ENCODE measurements around the gene HSBP1L1.
"Not testable (repeated sequence)": the region's sequence is repeated elsewhere in the genome, so short reads cannot be mapped to it uniquely, and the experiment has no call there.

HSBP1L1 gene

DNA sequence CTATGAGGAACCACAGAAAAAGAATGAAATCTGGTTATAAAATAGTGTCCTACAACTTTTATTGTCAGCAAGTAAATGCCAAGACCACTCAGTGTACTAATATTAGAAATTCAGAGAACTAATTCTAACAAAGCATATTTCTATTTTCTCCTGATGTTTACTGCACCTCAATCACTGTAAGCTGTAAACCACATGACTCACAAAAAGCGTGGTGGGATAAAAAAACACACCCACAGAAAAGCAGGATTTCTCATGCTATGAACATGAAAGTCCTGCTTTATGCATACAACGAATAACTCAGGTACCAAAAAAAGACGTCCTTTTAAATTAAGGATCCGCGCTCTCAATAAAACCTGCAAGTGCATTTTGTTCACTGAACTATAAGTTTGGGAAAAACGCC is 23.1 kb downstream of the HSBP1L1 start:
- peak in 1 of 2 donors; percentile 7 for DNase-seq

DNA sequence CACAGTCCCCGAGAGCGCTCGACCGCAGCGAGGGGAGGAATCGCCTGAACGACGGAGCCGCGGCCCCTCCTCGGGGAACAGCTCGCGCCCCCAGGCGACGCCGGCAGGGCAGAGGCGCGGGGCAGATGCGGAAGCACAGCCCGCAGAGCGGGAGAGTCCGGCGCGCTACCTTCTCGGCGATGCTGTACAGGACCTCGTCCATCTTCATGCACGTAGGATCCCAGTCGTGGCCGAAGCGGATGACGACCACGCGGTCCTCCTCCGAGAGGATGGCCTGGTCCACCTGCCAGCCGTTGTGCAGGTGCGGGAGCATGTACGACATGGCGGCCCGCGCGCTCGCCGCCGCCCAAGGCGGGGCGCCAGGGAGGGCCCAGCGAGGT is 23.6 kb downstream of the HSBP1L1 start:
- DNase-seq: peak; percentile 56 to 65

DNA sequence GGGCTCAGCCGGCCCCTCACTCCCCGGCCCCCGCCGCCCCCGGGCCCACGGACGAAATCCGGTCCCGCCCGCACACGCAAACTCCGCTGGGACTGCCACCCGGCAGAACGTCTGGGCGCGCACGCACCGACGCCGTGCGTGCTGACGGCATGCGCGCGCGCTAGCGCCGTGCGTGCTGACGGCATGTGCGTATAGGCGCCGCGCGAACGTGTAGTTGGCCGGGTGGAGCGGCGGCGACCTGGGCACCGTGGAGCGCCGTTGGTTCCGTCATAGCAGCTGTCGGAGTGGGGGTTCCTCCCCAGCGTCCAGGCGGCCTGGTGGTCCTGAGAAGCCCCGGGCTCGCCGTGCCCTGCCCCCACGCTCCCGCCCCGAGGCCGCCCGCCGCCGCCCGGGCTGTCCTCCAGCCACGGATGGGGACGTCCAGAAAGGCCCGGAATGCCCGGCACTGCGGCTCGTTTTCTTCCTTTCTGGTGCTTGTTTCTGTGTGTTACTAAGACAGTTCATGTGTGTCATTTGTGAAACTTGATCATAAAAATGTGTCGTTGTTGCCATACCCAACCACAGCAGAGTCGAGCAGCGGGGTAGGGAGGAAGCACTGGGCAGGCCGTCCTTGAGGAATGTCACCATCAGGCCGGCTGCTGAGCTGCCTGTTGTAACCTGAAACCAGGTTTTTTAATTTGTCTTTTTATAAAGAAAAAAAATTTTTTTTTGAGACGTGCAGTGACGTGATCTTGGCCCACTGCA is 24.2 kb downstream of the HSBP1L1 start, which contains the start of gene TXNL4A:
TSS of gene TXNL4A (minus strand) at position 113 of the 744 bp plus-strand sequence. CDS start 171 bp downstream, outside the sequence.
- DNase-seq: peak; percentile 81 to 85

DNA sequence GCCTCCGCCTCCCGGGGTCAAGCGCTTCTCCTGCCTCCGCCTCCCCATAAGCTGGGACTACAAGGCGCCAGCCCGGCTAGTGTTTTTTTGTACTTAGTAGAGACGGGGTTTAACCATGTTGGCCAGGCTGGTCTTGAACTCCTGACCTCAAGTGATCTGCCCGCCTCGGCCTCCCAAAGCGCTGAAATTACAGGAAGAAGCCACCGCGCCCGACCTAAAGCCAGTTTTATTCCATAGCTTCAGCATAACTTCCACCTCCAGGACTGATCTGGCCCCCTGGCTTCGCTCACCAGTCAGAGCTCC is 24.7 kb downstream of the HSBP1L1 start:
- no peak for DNase-seq

GRCh38 chr18:79991494-79991893 is 27.1 kb downstream of the HSBP1L1 start:
- no peak for DNase-seq

GRCh38 chr18:79999701-80000100 is 35.3 kb downstream of the HSBP1L1 start:
- DNase-seq: not testable (repeated sequence)

GRCh38 chr18:80000877-80001276 is 36.4 kb downstream of the HSBP1L1 start:
- DNase-seq: no peak

DNA sequence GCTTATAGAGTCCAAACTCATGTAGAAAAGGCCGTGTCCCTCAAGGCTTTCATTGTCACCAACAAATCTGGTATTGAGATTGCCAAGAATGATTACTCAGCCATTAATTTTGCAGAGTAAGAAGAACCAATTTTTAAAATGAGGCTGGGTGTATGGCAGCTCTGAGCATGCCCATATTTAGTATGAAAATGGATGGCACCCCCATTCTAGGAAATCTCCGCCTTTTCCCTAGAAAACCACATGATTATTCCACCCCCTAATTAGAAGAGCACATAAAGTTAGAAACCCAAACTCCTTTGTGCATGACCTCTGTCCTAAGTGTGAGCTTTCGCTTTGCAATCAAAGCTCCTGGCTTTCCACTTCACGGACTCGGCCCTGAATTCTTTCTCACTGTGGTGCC is 38.0 kb downstream of the HSBP1L1 start:
- no peak for DNase-seq

DNA sequence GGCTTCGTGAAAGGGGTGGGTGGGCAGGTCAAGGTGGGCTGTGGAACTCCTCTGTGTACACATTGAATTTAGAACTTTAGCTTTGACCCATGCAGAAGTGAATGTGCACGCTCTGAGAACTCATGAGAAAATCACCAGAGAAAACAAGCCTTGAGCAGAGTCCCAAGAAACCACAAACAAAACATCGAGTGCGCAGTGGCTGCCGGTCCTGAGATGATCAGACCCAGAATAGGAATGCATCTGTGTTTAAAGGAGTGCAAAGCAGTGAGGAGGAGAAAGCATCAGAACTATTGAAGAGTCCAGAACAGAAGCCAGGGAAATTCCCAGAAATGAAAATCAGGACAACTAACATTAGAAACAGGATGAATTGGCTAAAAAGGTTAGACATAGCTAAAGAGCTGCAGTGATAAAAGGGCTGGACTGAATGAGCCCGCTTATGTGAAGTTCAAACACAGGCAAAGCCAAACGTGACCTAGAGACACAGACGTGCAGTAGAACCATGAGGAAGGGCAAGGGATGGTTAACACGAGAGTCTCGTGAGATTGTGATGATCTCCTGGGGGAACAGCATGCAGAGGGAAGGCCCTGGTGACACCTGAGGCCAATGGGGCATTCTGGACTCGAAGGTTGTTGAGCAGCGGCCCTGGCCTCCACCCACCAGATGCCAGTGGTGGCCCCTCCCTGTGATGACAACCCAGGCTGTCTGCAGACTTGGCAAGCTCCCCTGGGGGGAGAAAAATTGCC is 40.3 kb downstream of the HSBP1L1 start:
- no peak for DNase-seq

DNA sequence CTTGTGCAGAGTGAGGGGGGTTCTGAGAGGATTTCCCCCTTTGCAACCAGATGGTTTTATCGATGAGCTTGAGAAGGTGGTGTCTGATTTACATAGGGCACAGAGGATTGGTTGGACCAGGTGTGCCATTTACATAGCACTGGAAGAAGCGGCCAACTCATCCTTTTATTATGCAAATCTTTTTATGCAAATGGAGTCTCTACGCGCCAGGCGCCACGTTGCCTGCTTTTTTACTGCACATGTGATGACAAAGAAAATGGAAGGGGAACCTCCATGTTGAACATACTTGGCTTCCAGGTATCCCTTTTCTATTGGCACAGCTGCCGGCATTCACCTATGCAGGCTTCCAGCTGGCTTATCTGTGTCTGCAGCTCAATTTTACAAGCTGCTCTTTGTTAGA is 42.3 kb downstream of the HSBP1L1 start:
- DNase-seq: no peak

DNA sequence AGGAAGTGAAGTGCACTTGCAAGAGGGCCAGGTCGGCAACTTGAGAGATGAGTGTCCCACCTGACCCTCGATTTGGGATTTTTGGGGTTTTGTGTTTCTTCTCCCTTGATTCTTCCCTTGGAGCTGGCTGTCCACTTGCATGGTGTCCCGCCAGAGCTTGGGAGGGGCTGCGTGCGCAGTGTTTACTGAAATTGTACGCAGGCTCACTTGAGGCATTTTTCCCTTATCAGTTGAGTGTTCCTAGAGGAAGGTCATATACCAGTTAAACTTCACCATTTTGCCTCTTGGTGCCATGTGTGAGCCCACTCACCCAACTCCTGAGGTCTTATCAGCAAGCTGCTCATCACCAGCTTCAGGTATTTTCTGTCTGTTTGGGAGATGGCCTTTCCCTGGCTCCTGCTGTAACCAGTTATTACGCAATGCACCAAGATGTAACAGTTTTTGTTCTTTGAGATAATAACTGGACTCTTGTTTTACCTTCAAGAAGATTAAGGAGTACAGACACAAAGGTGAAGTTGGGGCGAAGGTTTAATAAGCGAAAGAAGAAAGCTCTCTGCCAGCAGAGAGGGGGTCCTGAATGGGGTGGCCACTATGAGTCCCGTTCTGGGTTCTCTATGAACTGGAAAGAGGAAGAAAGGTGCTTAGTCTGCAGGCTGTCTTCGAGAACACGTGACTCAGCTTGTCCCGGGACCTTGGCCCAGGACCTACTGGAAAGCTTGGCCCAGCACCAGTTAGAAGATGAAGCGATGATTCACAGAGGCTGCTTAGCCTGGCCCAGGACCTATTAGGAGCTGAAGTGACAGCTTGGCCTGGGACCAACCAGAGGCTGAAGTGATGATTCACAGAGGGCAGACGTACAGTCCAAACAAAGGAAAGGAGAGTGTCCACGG is 45.5 kb downstream of the HSBP1L1 start:
- no peak for DNase-seq

GRCh38 chr18:80010551-80010906 is 46.1 kb downstream of the HSBP1L1 start:
- no peak for DNase-seq

DNA sequence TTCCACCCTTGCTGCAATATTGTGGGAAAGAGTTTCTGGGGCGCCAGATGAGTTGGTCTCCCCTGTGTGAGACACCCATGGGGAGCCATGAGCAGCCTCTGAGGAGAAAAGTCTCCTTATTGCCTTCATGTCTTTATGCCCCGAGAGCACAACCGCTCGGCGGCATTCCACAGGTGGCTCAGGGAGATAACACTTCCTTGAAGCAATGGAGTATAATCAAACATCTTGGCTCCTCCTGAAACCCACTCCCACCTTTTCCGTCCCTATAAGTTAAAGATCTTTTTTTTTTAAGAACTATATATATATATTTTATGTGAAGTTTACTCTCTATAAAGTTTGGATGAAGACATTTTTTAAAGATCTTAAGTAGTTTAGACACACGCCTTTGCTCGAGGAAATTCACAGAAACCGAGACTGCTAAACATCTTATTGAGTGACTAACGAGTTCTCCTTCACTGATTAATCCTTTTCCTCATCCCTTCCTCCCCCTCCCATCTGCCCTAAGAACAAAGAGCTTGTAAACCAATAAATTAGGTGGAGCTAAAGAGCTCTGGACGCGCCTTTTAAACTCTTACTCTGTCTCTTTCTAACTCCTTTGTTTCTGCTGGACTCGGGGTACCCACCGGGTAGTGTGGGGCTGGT is 47.2 kb downstream of the HSBP1L1 start:
- DNase-seq: not testable (repeated sequence)

GRCh38 chr18:80012714-80013113 is 48.3 kb downstream of the HSBP1L1 start:
- DNase-seq: no peak
